Kidney (tissue), 14 donors: ENCODE measurements around the gene SH3GL3. TPM values are rescaled to one million over a fixed set of nuclear protein-coding genes. Genes with fewer than 3 reads are reported as not detected.

Experiments used
- DNase-seq, 5 donors: peaks; one replicate each; pipeline ENCODE4 v3.0.0-alpha.2; 2013 to 2020
- FAIRE-seq: peaks from 2 replicates; lab custom pipeline; 2012; peaks lifted over from hg19 to GRCh38; lab: Jason Lieb, UNC
- H3K27ac ChIP-seq, 2 donors: one replicate each; pipeline ENCODE4 v1.7.0; 2013; ENCODE audit warnings: low read depth in 2 of 2, low read length in 2 of 2, inconsistent platforms in 1 of 2
- H3K27me3 ChIP-seq: one replicate; pipeline ENCODE4 v1.7.1; 2013; ENCODE audit warnings: low read length, inconsistent platforms; ENCODE audit not compliant: control insufficient read depth, insufficient read depth
- H3K36me3 ChIP-seq, 3 donors: one replicate each; pipeline versions ENCODE4 v1.7.0 to v1.7.1; 2013; ENCODE audit warnings: low read length in 3 of 3, control low read depth in 1 of 3, inconsistent platforms in 1 of 3; ENCODE audit not compliant: insufficient read depth in 3 of 3, control insufficient read depth in 2 of 3
- H3K4me1 ChIP-seq, 3 donors: one replicate each; pipeline versions ENCODE4 v1.7.0 to v1.7.1; 2013; ENCODE audit warnings: low read length in 3 of 3, inconsistent platforms in 1 of 3, low read depth in 1 of 3; ENCODE audit not compliant: control insufficient read depth in 2 of 3, insufficient read depth in 2 of 3
- H3K4me3 ChIP-seq, 3 donors: one replicate each; pipeline versions ENCODE4 v1.7.0 to v1.8.1; 2013; ENCODE audit warnings: low read length in 3 of 3, control low read depth in 1 of 3, inconsistent platforms in 1 of 3
- H3K9ac ChIP-seq, 3 donors: one replicate each; pipeline versions ENCODE4 v1.7.0 to v1.7.1; 2013; ENCODE audit warnings: low read length in 3 of 3, control low read depth in 1 of 3, inconsistent platforms in 1 of 3
- H3K9me3 ChIP-seq, 3 donors: one replicate each; pipeline versions ENCODE4 v1.7.0 to v1.7.1; 2013; ENCODE audit warnings: low read length in 3 of 3, control low read depth in 1 of 3, inconsistent platforms in 1 of 3; ENCODE audit not compliant: control insufficient read depth in 2 of 3, insufficient read depth in 1 of 3
- CTCF ChIP-seq: IDR thresholded peaks from 3 replicates; pipeline ENCODE4 v1.5.1; 2012; ENCODE audit warnings: mild to moderate bottlenecking, moderate library complexity, borderline replicate concordance; ENCODE audit not compliant: insufficient read depth; ENCODE audit errors: extremely low read depth
- intact Hi-C: fragments of 100-400 bp; cut with DNase I; formaldehyde crosslinking; loops from one replicate; pipeline ENCODE4 v1.11.1; 2022
- polyA plus RNA-seq: library from polyadenylated mRNA; stranded (reverse); fragments of 350-450 nt; fragmentation: Illumina TruSeq; extraction: RNeasy Lipid Tissue Mini Kit (QIAGEN cat#74804); gene quantifications from one replicate; pipeline ENCODE4 v1.2.3, GENCODE V29; 2014; ENCODE audit warnings: low read depth, low replicate concordance; ENCODE audit not compliant: insufficient read depth
- total RNA-seq: library from RNA; stranded (reverse); fragmentation: NEBNext Ultra II Directional; extraction: Animal tissue kit (Norgen Biotek cat#: 25700); gene quantifications from one replicate; pipeline ENCODE4 v1.2.1, GENCODE V29; 2021
- donor health status: control.
- donor health status: control.
- donor health status: control.
- donor health status: control.
- donor health status: control.
- donor health status: DM: yes; HTN: yes; CAD: no.
- donor health status: Normal renal cell carcinoma (clear cell type).

SH3GL3 gene
- total and polyA plus RNA-seq, 2 donors from 2014 or later, result 0.47 TPM; not detected in 1

GRCh38 chr15:83476708-83477107, 29.6 kb downstream of the SH3GL3 start:
- Histone ChIP-seq H3K4me1 (no peaks in the 10 kb centered on the region), H3K9ac (no peak overlapping the region), H3K27me3 (no peaks in the 10 kb centered on the region), H3K9me3 (no peaks in the 10 kb centered on the region), H3K36me3 (no peaks in the 10 kb centered on the region), H3K4me3 (no peak overlapping the region), H3K27ac (no peak overlapping the region)
- TF ChIP-seq CTCF, result no peak
- intact Hi-C loops, result no loop called here
- FAIRE-seq, result no peak
- DNase-seq, result no peak

- no peaks in the 10 kb centered on the region for H3K9me3 ChIP-seq
- DNase-seq (no peak), FAIRE-seq (no peak)
- no peaks in the 10 kb centered on the region for H3K4me1 ChIP-seq
- no peak for TF ChIP-seq CTCF
- H3K27ac ChIP-seq, result no peak overlapping the region
- no peak overlapping the region for H3K4me3 ChIP-seq
- no peak overlapping the region for H3K9ac ChIP-seq
- intact Hi-C loops, result no loop called here
- H3K36me3 ChIP-seq, result no peaks in the 10 kb centered on the region
- H3K27me3 ChIP-seq, result no peaks in the 10 kb centered on the region
These were observed 30.1 kb downstream of the SH3GL3 start for GRCh38 chr15:83477172-83477807.

GRCh38 chr15:83477808-83478537, 30.8 kb downstream of the SH3GL3 start:
- no peak for DNase-seq
- Histone ChIP-seq H3K4me3 (no peak overlapping the region), H3K27me3 (no peaks in the 10 kb centered on the region), H3K36me3 (no peaks in the 10 kb centered on the region), H3K4me1 (no peaks in the 10 kb centered on the region), H3K27ac (no peak overlapping the region), H3K9me3 (no peaks in the 10 kb centered on the region), H3K9ac (no peak overlapping the region)
- TF ChIP-seq CTCF, result no peak
- FAIRE-seq, result no peak
- intact Hi-C loops, result no loop called here
